Measurements from ENCODE around the gene TBX15. TPM values are rescaled to one million over a fixed set of nuclear protein-coding genes. Genes with fewer than 3 reads are reported as not detected.

Gene TBX15
- not detected in 2 replicates for total RNA-seq

DNA sequence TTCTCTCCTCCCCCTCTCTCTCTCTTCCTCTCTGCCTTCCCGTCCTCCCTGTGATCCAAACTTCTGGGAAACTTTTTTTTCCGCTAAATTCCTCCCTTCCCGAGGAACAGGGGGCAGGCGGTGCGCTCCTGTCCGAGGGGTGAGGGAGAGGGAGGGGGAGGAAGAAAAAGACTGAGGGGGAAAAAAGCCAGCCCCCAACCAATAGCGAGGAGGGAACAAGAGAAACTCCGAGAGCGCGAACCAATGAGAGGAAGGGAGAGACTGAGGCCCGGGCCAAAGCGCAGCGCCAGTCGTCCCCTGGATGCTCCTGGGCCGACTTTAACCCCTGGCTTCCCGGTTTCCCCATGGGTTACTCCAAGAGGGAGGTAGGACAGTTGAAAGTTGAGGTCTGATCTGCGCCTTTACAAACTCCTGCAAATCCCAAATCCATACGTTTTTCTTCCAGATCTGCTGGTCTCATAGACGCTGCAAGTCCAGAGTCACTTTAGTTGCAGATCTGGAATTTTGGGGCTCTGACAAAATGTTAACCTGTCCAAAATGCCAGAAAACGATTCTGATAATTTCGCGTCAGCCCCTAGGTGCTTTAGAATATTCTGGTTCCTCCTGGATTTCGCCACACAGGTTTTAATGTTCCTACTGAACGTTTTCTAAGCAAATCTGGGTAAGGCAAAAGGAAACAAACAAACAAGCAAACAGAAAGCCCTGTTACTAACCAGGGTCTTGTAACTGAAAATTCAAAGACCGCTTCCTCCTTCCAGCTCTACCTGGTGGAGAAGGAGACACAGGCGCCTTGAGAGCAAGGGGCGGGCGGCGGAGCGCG, at the start of gene TBX15:
Gene TBX15 (minus strand): TSS at position 158 of the 820 bp plus-strand sequence. CDS start 548 bp downstream, outside the sequence.

Other genes with a start within 250 kb of the TBX15 start
- 13.3 and 15.8 TPM in 2 replicates for gene WARS2, start 152.3 kb upstream of the TBX15 start, total RNA-seq